Myocyte (in vitro differentiated cells): ENCODE results near the gene GRAMD1B. TPM values are rescaled to one million over a fixed set of nuclear protein-coding genes. Genes with fewer than 3 reads are reported as not detected.
A peak's percentile ranks its signal among the peaks of the same experiment; 100 is the strongest.
"Not testable (repeated sequence)": the region's sequence is repeated elsewhere in the genome, so short reads cannot be mapped to it uniquely, and the experiment has no call there.

Experiments
- DNase-seq: peaks from one replicate; pipeline ENCODE4 v3.0.0-alpha.2; 2012; ENCODE audit warnings: low read depth
- total RNA-seq: library from RNA; depleted of rRNA; stranded (reverse); fragments of >200 nt; gene quantifications from 2 replicates; pipeline ENCODE4 v1.2.3, GENCODE V29; 2014

The GRAMD1B gene
- total RNA-seq, 1 donor from 2014 or later, result 27.3 TPM

DNA sequence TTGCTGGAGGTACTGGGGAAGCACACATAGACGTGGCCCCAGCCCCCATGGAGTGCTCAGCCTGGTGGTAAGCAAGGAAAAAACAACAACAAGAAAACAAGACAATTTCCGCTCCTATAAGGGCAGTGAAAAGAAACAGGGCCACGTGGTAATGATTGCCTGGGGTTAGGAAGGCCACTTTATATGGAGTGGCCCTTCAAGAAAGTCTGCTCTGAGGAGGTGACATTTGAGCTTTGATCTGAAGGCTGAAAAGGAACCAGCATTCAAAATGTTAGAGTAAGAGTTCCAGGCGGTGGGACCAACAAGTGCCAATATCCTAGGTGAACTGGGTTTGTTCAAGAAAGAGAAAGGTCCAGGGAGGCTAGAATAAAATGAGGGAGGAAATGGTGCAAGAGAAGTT, 136.8 kb downstream of the GRAMD1B start:
- DNase-seq, result no peak

DNA sequence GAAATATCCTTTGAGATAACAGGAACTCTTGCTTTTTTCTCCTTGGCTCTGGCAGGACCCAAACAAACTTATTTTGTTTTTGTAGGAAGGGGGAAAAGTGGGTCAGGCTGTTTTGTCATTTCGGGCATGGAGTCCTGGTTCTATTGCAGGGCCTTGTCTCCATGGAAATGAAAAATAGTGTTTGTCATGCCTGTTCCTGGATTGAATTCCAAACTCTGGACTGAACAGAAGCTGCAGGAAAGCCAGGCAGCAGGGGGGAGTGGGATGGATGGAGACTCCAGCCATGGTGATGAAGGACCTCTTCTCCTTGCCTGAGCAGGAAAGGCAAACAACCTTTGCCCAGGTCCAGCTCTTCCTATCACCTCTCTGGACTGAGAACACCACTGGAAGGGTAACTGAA, 137.4 kb downstream of the GRAMD1B start:
- DNase-seq, result no peak

DNA sequence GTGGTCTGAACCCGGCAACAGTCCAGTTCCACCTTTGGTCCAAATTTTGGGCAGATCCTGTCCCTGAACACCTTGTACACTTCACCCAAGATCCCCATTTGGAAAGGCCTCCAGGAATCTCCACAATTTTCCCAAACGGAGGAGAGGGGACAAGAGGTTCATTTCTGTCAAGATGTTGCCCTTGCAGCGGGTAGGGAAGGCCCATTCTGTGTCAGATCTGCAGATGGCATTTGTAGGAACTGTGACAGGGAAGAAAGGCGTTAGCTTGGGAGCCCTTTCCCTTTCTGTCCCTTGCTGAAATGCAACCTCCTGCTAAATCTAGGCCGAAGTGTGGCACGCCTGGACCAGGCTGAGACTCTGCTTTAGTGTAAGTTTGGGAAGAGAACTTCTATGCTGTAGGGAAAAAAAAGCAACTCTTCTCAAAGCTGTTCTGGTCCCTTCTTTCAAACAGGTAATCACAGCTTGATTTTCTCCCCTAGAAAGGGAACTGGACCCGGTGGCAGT, 138.3 kb downstream of the GRAMD1B start:
- no peak for DNase-seq

DNA sequence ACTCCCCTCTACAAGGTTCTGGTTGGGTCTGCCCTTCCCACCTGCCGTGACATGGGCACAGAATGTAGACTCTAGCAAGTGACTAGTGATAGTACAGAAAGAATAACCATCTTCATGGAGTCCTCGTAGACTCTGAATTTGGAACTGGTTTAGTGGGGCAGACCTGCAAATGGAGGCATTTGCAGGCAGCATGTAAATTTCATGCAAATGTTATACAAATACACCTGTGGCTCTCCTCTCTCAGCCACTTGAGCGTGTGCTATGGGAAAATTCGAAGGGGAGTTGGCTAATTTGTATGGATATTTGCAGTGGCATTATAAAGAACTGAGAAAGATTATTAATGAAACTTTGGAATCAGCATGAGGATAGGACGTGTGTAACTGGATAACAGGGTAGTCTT, 139.3 kb downstream of the GRAMD1B start:
- no peak for DNase-seq

DNA sequence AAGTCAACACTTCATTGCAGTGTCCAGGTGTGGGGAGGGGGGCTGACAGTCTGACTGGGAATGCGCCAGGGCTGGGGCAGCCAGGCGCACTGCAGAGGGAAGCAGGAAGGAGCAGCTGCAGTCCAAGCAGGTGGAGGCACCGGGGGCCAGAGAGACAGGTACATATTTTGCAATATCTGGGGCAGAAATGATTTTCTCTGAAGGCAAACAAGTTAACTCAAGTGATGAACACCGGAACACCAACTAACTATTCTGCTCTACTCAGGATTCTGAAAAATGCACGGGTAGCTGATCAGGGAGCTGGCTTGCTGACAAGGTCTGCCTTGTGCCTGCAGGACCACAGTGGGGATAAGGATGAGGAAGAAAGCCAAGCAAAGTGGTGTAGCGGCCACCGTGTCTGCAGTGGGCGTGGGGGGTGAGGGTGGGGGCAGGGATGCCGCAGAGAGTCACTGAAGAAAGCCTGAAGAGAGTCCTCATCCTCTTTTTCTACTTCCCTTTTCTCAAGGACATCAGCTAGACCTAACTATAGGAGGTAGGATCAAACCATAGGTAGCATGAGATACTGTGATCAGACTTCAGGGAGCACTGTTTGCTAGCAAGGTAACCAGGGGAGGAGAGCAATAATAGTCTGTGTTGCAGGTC, 141.0 kb downstream of the GRAMD1B start:
- DNase-seq, result no peak

DNA sequence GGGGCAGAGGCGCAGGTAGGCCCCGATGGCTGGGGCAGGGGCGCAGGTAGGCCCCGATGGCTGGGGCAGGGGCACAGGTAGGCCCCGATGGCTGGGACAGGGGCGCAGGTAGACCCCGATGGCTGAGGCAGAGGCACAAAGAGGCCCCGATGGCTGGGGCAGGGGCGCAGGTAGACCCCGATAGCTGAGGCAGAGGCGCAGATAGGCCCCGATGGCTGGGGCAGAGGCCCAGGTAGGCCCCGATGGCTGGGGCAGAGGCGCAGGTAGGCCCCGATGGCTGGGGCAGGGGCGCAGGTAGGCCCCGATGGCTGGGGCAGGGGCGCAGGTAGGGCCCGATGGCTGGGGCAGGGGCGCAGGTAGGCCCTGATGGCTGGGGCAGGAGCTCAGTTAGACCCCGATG, 142.7 kb downstream of the GRAMD1B start:
- not testable (repeated sequence) for DNase-seq

DNA sequence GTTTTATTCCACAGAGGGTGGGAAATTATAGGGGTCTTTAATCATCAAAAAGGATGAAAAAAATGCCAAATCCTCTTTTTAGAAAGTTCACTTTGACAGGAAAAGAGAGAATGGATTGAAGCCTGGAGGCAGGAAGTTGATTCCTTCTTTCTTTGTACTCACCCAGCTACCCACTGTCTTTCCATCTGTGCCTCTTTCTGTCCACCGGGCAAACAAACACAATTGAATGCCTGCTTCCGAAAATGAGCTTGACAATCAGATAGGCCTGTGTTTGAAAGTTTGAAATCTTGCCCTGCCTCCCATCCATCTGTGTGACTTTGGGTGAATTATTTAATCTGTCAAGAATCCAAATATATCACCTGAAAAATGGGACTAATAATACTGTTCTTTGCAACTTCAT, 143.2 kb downstream of the GRAMD1B start:
- DNase-seq, result no peak

DNA sequence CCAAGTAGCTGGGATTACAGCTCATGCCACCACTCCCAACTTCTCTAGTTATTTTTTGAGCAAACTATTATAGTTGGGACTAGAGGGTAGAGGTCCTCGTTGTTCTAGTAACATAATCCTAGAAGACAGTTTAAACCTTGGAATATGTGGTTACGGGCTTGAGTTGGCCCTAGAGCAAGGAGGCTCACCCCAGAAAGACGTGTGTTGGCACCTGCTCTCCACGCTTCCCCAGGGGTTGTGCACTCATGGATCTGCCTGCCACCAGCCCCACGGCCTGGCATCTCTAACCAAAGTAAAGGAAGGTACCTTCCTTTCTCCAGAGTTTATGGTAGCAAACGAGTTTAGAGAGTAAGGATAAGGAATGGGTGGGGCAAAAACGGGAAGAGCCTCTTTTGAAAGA, 145.4 kb downstream of the GRAMD1B start:
- DNase-seq, result no peak

DNA sequence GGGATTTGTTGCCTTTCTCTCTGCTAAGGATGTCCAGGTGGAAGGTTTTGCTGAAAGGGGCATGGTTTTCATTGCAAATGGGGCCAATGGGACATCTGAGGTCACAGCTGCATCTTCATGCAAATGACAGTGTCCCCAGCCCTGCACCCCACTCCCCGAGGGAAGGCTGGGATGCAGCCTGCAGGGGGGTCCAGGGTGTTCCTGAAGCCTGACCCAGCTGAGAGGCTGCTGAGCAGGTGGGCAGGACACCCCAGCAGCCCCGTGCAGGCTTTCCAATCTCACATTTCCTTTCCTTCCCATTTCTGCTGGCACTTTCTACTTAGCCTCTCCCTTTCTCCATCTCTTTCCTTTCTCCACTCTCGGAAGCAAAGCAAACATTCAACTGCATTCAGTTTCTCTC, 146.0 kb downstream of the GRAMD1B start:
- no peak for DNase-seq

DNA sequence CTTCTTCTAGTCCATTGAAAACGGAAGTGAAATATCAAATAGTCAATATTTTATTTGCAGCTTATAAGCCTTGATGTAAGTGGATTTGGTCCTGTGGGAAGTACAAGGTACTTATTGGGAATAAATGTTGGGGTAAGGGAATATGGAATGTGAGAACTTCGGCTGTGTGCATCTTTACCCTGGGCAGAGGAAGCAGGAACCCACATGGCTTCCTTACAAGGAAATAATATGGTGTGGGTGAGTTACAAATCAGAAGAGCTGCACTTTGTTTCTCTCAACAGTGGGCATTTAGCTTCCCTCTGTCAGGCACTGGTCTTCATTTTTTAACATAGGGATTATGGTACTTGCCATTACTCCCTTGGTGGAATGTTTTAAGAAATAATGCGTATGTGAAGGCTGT, 146.4 kb downstream of the GRAMD1B start:
- no peak for DNase-seq

DNA sequence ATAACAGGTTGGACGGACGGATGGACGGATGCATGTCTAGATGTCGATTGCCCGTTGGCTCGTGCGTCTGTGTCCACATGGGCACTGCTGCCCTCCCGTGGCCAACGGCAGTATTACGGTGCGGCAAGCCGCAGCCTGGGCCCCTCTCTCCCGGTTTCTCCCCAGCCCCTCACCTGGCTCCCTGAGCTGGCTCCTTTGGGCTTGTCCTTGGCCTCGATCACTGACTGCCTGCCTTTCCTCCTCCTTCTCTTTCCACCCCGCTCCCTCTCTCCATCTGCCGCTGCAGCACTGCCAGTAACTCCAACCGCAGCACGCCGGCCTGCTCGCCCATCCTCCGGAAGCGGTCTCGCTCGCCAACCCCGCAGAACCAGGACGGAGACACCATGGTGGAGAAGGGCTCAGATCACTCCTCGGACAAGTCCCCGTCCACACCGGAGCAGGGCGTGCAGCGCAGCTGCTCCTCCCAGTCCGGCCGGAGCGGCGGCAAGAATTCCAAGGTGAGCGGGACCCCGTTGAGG, 147.1 kb downstream of the GRAMD1B start:
- DNase-seq, result peak; percentile 49

DNA sequence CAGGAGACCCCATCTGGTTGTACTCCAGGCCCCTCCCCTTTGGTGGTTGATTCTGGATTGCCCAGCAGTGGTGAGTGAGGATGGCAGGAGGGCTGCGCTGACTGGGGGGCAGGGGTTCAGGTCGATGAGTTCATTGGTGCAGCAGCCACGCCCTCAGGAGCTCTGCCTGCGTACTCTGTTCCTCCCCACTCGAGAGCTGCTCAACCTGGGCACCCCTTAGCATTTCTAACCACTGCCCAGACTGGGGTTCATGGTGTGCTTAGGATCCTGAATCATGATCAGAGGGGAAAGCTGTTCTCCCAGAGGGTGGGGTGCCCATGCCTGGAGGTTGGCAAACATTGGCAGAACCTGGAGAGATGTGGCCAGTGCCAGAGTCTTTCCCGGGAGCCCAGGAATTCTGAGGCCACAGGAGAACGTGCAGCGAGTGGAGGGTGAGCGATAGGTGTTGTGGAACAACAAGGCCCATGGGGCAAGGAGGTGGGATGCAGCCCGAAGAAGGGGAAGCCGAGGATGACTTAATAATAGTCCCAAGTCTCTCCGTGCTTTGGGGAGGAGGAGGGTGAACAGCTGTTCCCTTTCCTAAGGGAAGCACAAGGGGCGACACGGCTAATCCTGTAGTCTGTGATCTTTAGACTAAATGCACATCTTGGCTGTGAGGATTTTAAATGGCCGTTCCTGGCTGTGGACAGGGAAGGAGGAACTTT, 148.9 kb downstream of the GRAMD1B start:
- DNase-seq, result no peak

DNA sequence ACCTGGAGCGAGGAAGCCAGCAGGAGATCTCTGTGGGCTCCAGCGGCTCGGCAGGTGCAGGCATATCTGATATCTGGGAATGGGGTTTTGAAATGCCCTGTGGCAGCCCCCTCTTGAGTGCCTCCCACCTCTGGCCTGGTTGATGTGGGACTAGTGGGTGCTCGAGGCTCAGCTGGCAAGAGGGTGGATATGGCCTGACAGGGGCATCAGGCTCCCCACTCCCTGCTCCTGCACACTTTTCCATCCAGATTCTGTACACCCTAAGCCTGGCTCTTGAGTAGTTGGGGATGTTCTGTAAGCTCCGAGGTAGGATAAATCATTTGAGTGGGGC, 149.4 kb downstream of the GRAMD1B start:
- DNase-seq, result no peak

DNA sequence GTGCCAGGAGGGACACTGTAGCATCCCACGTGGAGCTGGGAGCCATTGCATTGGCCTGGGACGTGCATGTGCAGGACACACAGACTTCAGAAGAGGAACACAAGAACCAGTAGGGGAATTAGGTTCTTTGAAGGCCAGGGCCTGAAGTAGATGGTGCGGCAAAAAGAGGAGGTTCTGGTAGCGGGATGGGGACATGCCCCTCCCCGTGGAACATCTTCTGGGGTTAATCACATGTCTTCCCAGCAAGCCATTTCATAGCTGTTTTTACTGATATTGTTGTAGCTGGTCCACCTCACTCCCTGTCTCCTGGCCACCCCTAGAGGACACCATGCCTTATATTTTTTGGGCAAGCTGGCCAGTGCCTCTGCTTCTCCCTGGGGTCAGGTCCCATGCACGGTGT, 150.1 kb downstream of the GRAMD1B start:
- DNase-seq, result no peak

DNA sequence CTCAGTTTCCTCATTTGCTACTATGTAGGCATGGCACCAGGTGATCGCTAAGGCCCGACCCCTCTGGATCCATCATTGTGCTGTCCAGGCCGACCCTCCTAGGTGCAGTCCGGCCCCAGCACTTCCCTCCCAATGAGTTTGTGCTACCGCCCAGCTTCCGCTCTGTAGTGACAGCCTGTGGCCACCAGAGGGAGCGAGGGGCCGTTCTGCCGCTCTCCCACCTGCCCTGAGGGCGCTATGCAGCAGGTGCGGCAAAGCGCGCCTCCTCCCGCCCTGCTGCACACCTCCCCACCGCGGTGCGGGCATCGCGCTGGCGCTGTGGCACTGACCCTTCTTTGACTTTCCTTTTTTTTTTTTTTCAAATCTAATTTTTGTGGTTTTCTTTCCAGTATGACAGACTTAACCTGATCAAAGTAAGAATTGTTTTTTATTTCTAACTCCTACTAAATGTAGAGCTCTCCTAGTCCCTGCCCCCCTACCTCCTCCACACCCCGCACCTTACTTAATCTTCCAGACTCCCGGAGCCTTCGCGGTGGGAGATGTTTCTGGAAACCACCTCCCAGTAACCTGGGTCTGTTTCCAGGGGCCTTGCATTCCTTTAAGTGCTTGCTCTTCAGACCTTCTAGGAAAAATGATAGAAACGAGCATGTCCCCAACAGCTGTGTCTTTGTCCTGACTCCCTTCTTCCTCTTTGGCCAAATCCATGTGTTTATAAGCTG, 150.6 kb downstream of the GRAMD1B start:
- DNase-seq, result peak; percentile 51

DNA sequence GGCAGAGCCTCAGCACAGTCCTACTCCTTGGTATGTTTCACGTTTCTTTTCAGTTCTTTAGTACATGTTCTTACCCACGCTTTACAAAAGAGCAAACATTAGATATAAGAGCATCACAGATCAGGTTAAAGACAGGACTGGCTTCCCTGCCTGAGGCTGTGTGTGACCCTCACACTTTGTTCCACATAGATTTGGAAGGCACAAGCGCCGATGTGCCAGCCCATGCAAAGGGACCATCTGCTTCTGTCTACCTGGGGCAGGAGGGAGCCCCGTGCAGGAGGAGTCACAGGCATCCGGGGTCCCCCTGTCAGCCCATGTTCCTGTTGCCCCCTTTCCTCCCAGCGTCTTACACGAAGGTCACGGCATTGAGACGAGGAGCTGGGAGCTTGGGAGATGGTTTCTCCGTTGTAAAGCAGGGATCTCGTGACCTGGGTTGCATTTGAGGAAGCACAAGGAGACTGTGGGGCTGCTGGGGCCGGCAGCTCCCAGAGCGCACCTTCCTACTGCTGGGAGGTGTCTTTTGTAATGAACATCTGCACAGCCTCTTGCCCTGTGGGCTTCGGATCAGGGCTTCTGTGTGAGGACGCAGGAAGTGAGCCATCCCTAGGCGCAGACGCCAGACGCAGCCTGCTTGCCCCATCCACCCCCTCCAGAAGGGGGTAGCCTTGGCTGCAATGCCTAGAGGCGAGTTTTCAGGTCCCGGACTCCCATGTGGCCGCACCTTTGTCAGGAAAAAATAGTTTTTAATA, 151.8 kb downstream of the GRAMD1B start:
- DNase-seq, result no peak

DNA sequence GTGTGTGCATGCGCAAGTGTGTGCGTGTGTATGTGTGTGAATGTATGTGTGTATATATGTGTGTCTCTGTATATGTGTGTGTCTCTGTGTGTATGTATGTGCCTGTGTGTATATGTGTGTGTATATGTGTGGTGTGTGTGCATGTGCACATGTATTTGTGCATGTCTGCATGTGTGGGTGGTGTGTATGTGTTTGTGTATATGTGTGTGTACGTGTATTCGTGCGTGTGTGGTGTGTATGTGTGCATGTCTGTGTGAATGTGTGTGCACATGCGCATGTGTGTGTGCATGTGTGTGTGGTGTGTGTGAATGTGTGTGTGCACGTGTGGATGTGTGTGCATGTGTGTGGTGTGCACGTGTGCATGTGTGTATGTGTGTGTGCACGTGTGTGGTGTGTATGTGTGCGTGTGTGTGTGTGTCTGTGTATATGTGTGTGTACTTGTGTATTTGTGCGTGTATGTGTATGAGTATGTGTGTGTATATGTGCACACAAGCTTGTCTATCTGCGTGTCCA, 153.0 kb downstream of the GRAMD1B start:
- no peak for DNase-seq

DNA sequence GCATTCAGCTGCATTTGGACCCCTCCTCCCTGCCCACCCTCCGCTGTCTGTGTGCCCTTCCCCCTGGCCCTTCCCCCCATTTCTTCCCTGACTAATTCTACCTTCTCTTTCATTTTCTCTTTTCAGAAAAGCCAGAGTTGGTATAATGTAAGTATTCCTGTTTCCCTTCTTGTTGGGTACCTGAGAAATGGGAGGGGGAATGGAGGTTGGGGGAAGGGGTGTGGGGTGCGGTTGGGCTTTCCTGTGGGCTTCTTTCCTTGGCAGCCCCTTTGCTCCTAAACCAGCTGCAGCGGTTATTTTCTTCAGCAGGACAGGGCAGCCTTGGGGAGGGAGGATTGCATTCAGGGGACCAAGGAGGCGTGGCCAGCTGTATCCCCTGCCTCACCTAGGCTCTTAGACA, 154.1 kb downstream of the GRAMD1B start:
- DNase-seq, result no peak

DNA sequence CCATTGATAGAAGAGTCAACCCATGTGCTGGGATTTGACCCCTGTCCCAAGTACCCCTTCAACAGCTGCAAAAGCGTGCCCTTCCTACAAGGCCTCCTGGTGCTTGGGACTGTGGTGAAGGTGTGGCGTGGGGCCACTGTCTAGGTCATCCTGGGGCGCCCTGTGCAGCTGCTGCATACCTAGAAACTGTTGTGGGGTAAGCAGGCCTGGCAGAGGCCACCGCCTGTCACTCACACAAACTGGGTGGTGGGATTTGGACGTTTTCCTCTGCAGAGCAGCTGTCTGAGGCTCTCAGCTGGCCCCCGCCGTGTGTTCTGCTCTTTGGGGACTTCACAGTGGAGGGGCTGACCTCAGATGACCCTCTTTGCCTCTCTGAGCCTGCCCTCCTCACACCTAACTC, 154.7 kb downstream of the GRAMD1B start:
- DNase-seq, result peak; percentile 76

DNA sequence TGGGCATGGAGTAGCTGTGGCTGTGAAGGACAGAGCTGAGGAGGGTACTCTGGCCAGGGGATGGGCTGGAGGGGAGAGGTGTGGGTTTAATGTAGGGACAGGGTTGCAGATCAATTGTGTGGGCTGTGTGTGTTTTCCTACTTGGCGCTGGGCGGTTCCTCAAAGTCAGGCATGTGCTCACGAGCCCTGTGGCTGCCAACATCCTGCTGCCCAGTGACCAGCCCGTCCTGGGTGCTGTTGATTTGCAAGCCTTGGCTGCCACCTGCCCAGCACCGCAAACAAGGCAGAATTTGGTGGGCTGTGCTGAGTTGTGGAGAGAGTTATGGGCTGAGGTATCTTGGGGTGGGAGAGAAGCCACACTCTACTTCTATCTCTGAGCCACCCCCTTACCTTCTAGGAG, 155.1 kb downstream of the GRAMD1B start:
- DNase-seq, result peak; percentile 54

DNA sequence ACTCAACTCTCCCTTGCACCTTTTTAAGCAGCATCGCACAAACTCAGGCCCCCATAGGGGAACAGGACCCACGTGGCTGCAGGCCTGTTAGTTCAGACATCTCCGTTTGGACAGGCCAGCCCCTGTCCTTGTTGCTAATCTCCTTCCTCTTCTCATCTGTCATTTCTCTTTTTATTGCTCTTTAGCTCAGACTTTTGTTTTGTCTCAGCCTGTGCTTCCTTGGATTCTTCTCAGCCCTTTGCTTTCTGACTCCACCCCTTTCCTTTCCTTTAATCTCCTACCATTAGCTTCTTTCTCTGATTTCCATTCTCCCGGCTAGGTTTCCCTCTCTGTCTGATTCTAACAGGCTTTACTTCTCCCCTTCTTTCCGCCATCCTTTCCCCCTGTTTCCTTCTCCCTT, 155.6 kb downstream of the GRAMD1B start:
- no peak for DNase-seq
